Stomach (tissue), 9 donors: ENCODE data around the gene IRF1. TPM values are rescaled to one million over a fixed set of nuclear protein-coding genes. Genes with fewer than 3 reads are reported as not detected.

Experiments used
- DNase-seq, 2 donors: peaks; one replicate each; pipeline versions ENCODE4 v3.0.0 to v3.0.0-alpha.2; 2013 to 2019
- H3K27ac ChIP-seq, 5 donors: fragments of 200-600 bp in 4 of 5; sonication (generic) in 4 of 5; one replicate each; pipeline ENCODE4 v1.5.1; 2013 to 2019; ENCODE audit warnings: mild to moderate bottlenecking in 1 of 5, moderate library complexity in 1 of 5
- H3K27me3 ChIP-seq, 3 donors: fragments of 200-600 bp; sonication (generic); one replicate each; pipeline ENCODE4 v1.5.1; 2017 to 2019; ENCODE audit warnings: mixed run types in 1 of 3
- H3K36me3 ChIP-seq, 4 donors: fragments of 200-600 bp; sonication (generic); 1 replicate in 3 of 4; 2 replicates in 1 of 4; pipeline ENCODE4 v1.5.1; 2016 to 2019
- H3K4me1 ChIP-seq, 4 donors: fragments of 200-600 bp; sonication (generic); one replicate each; pipeline ENCODE4 v1.5.1; 2016 to 2019
- H3K4me3 ChIP-seq, 4 donors: fragments of 200-600 bp; sonication (generic) in 3 of 4; one replicate each; pipeline ENCODE4 v1.5.1; 2016 to 2019; ENCODE audit warnings: mild to moderate bottlenecking in 1 of 4
- H3K9me3 ChIP-seq, 4 donors: fragments of 200-600 bp; sonication (generic); one replicate each; pipeline ENCODE4 v1.5.1; 2016 to 2019
- EP300 ChIP-seq: sonication (generic); formaldehyde crosslinking; IDR thresholded peaks from one replicate; pipeline ENCODE4 v1.6.1; 2017; ENCODE audit warnings: antibody characterized with exemption
- POLR2A ChIP-seq, 4 donors: fragments of 450-650 bp; IDR thresholded peaks; one replicate each; pipeline ENCODE4 v1.6.1; 2016; ENCODE audit warnings: antibody characterized with exemption in 4 of 4, control low read depth in 2 of 4, mild to moderate bottlenecking in 1 of 4, moderate library complexity in 1 of 4
- POLR2AphosphoS5 ChIP-seq, 3 donors: sonication (generic); formaldehyde crosslinking; IDR thresholded peaks; one replicate each; pipeline ENCODE4 v1.6.1; 2016; ENCODE audit warnings: antibody characterized with exemption in 3 of 3
- WGBS, 5 donors: extraction: QIAGEN DNeasy Blood & Tissue Kit in 3 of 5; methylation state at CpG; one replicate each; pipeline versions ENCODE4 v1.1.5 to v1.1.7; 2013 to 2018; 5-methylcytosine and 5-hydroxymethylcytosine counted together
- intact Hi-C: fragments of 100-400 bp; cut with DNase I; formaldehyde crosslinking; loops from one replicate; pipeline ENCODE4 v1.15.1; 2023; ENCODE audit warnings: low total_unique reads
- polyA plus RNA-seq, 3 donors: library from polyadenylated mRNA; stranded (reverse); fragments of 200-250 nt; gene quantifications; one replicate each; pipeline ENCODE4 v1.2.3, GENCODE V29; 2013
- total RNA-seq, 5 donors: library from RNA; depleted of rRNA; stranded (reverse); fragments of >200 nt; gene quantifications; one replicate each; pipeline versions ENCODE4 v1.1.0 to v1.2.3, GENCODE V29; 2014 to 2016
- TF ChIP-seq, protein P1 (sequence below), 7 experiments: fragments of 450-650 bp in 4 of 7; fragments of 200-600 bp in 3 of 7; sonication (generic) in 3 of 7; IDR thresholded peaks; one replicate each; pipeline ENCODE4 v1.5.1; 2016 to 2019; ENCODE audit warnings: antibody characterized with exemption in 7 of 7, control low read depth in 2 of 7, mild to moderate bottlenecking in 1 of 7
- donor health status: healthy with polysubstance abuse.
- donor health status: Bipolar disorder and iron deficiency.
- donor health status: healthy.

IRF1 gene
- total and polyA plus RNA-seq, 8 donors, result 17.1 to 256 (median 64.7) TPM

DNA sequence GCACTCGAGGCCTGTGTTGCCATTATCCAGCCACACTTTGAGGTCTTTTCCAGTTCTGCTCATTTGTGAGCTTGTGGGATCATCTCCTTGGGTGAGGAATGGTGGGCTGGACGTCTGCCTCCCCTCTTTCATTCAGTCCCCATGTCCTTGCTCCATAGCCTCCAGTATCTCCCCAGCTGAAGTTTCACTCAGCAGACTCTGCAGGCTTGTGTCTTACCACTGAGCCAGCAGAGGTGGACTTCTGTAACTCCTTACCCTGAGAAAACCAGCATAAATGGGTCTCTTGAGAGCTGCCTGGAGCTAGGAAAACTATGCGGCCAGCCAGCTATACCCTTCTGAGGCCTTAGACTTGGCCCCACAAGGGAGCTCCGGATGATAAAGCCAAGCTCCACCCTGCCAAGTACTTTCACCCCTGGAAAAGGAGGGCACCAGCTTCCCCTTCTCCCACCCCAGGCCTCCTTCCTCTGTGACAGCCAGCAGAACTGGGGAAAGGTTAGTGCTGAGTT is 12.2 kb downstream of the IRF1 start:
- DNase-seq, result no peak
- H3K4me3 ChIP-seq, result no peak overlapping the region
- H3K36me3 ChIP-seq, result peaks cover 6 to 29% (median 16%) of the 10 kb centered on the region in 4 donors
- intact Hi-C loops, result no loop called here
- peak overlapping the region in 4 of 5 donors; percentile 13 to 73 (median 44) for H3K27ac ChIP-seq
- 51 to 58% (median 58%) methylated on average over 4 of the region's 4 CpGs for WGBS, 5 donors
- no peaks in the 10 kb centered on the region for H3K27me3 ChIP-seq
- TF ChIP-seq POLR2A (IDR thresholded peaks at IDR 0.05) (no peak), POLR2AphosphoS5 (IDR thresholded peaks at IDR 0.05) (no peak), EP300 (no peak)
- TF ChIP-seq, protein P1, sequence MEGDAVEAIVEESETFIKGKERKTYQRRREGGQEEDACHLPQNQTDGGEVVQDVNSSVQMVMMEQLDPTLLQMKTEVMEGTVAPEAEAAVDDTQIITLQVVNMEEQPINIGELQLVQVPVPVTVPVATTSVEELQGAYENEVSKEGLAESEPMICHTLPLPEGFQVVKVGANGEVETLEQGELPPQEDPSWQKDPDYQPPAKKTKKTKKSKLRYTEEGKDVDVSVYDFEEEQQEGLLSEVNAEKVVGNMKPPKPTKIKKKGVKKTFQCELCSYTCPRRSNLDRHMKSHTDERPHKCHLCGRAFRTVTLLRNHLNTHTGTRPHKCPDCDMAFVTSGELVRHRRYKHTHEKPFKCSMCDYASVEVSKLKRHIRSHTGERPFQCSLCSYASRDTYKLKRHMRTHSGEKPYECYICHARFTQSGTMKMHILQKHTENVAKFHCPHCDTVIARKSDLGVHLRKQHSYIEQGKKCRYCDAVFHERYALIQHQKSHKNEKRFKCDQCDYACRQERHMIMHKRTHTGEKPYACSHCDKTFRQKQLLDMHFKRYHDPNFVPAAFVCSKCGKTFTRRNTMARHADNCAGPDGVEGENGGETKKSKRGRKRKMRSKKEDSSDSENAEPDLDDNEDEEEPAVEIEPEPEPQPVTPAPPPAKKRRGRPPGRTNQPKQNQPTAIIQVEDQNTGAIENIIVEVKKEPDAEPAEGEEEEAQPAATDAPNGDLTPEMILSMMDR (IDR thresholded peaks at IDR 0.05), result no peak
- H3K9me3 ChIP-seq, result no peaks in the 10 kb centered on the region
- peaks cover 37 to 75% (median 47%) of the 10 kb centered on the region in 4 donors for H3K4me1 ChIP-seq

DNA sequence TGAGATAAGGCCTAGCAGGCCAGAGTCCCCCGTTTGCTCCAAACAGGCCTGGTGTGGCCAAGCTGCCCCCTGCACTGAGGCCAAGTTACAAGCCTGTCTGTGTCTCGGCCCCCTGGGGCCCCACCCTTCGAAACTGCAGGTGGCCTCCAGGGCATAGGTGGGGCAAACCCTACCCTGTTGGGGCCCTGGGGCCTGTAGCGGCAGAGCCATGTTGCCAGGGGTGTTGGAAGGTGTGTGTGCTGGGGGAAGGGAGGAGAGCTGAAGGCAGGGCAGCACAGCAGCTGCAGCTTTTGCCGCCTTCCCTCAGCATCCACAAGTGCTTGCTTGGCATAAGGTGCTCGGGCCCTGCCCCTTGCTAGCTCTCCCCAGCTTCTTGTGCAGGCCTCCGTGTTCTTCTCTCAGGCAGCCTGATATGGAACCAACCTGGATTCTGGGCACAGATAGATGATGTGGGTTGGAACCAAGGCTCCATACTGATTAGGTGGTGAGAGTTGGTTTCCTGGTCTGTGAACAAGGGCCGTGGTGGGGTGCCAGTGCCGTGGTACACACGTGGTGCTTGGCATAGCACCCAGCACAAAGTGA is 12.7 kb downstream of the IRF1 start:
- H3K9me3 ChIP-seq, result no peaks in the 10 kb centered on the region
- intact Hi-C loops, result no loop called here
- peak in 1 of 2 donors; percentile 82 for DNase-seq
- H3K4me1 ChIP-seq, result peaks cover 37 to 70% (median 45%) of the 10 kb centered on the region in 4 donors
- no peaks in the 10 kb centered on the region for H3K27me3 ChIP-seq
- no peak overlapping the region for H3K4me3 ChIP-seq
- TF ChIP-seq POLR2AphosphoS5 (IDR thresholded peaks at IDR 0.05) (no peak), POLR2A (IDR thresholded peaks at IDR 0.05) (no peak), EP300 (no peak)
- TF ChIP-seq, protein P1 (IDR thresholded peaks at IDR 0.05), result no peak
- WGBS, 5 donors, result 58 to 90% (median 78%) methylated on average over 7 to 10 of the region's 10 CpGs
- peaks cover under 1 to 23% (median 10%) of the 10 kb centered on the region in 4 donors for H3K36me3 ChIP-seq
- H3K27ac ChIP-seq, result peak overlapping the region in 4 of 5 donors; percentile 13 to 73 (median 42)

- Histone ChIP-seq H3K36me3 (peaks cover 0 to 16% (median 6%) of the 10 kb centered on the region in 4 donors), H3K27ac (peak overlapping the region in 4 of 5 donors; percentile 17 to 73 (median 52)), H3K4me1 (peaks cover 37 to 68% (median 45%) of the 10 kb centered on the region in 4 donors), H3K4me3 (no peak overlapping the region), H3K27me3 (no peaks in the 10 kb centered on the region), H3K9me3 (no peaks in the 10 kb centered on the region)
- DNase-seq, result no peak
- intact Hi-C loops, result no loop called here
- TF ChIP-seq POLR2AphosphoS5 (IDR thresholded peaks at IDR 0.05) (no peak), POLR2A (IDR thresholded peaks at IDR 0.05) (no peak)
- WGBS, 5 donors, result 78 to 94% (median 84%) methylated on average over 6 to 7 of the region's 7 CpGs
These were observed 13.4 kb downstream of the IRF1 start for GRCh38 chr5:132476876-132477781.

DNA sequence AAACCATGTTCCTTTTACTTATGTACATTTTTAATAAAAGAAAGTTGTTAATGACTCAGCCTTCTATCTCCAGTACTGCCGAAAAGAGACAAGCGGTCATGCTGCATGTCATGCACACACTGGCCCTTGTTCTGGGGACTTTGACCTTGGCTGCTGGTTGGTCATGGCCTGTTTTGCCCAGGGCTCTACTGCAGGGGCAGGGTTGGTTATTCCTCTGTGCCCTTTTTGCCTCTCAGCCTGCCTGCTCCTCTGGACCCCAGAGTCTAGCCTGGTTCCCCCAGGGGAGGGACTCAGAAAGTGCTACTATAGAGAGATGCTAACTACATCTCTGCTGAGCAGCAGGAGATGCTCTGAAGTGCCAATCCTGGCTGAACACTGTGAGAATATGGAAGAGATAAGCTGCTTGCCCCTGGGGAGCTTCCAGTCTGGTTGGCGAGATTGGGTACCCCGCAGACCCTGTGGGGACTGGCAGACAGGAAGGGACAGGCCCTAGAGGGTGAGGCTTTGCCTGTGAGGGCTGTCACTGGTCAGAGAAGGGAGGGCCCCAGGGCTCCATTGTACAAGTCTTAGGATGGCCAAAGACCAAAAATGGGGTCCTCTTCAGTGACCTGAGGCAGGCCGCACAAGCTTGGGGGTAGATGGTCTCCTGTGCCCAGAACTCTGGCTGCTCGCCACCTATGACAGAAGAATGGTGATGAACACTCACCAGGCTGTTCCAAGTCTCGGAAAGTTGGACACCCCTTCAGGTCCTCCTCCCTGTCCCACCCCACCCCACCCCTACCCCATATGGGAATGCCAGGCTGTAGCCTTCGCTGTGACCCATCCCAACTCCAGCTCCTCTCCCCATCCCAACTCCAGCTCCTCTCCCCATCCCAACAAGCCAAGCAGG is 14.3 kb downstream of the IRF1 start:
- H3K27me3 ChIP-seq, result no peaks in the 10 kb centered on the region
- peak overlapping the region in 4 of 5 donors; percentile 34 to 73 (median 52) for H3K27ac ChIP-seq
- peaks cover 37 to 77% (median 49%) of the 10 kb centered on the region in 4 donors for H3K4me1 ChIP-seq
- H3K9me3 ChIP-seq, result no peaks in the 10 kb centered on the region
- DNase-seq, result peak in 1 of 2 donors; percentile 32
- 81 to 88% (median 83%) methylated on average over 7 to 8 of the region's 8 CpGs for WGBS, 5 donors
- no peak overlapping the region for H3K4me3 ChIP-seq
- H3K36me3 ChIP-seq, result peaks cover 0 to 7% (median 2%) of the 10 kb centered on the region in 4 donors
- TF ChIP-seq, protein P1 (IDR thresholded peaks at IDR 0.05), result no peak
- TF ChIP-seq POLR2A (IDR thresholded peaks at IDR 0.05) (no peak), EP300 (no peak), POLR2AphosphoS5 (IDR thresholded peaks at IDR 0.05) (no peak)
- intact Hi-C loops, result no loop called here
